Activated CD4-positive, alpha-beta memory T cell treated with anti-CD3 and anti-CD28 coated beads, Interleukin-2, amount 10 ng/mL, durations not matched to agents 7 days and 5 days (primary cell): ENCODE results near the gene USP47. TPM values are rescaled to one million over a fixed set of nuclear protein-coding genes. Genes with fewer than 3 reads are reported as not detected.
A peak's percentile ranks its signal among the peaks of the same experiment; 100 is the strongest.

Source experiments
- CTCF ChIA-PET: fragments of 350-600 bp; sonication (Branson Sonifier 250); formaldehyde crosslinking; loops from one replicate; lab custom pipeline; 2021; ENCODE audit warnings: antibody characterized with exemption, inconsistent platforms; lab: Charles Lee
- POLR2A ChIA-PET: fragments of 350-600 bp; sonication (Branson Sonifier 250); formaldehyde crosslinking; loops from one replicate; lab custom pipeline; 2021; ENCODE audit warnings: antibody characterized with exemption; lab: Charles Lee
- DNase-seq: peaks from one replicate; pipeline ENCODE4 v3.0.0-alpha.2; 2020
- H3K27ac Mint-ChIP-seq: one replicate; pipeline ENCODE4 v1.8.0; 2021; ENCODE audit warnings: mild to moderate bottlenecking, mixed read lengths
- H3K27me3 Mint-ChIP-seq: one replicate; pipeline ENCODE4 v1.8.0; 2021; ENCODE audit warnings: mixed read lengths
- H3K36me3 Mint-ChIP-seq: one replicate; pipeline ENCODE4 v1.8.0; 2021; ENCODE audit warnings: low read depth, mixed read lengths
- H3K4me1 Mint-ChIP-seq: one replicate; pipeline ENCODE4 v1.8.0; 2021; ENCODE audit warnings: mixed read lengths
- H3K4me3 Mint-ChIP-seq: one replicate; pipeline ENCODE4 v1.8.0; 2021; ENCODE audit warnings: mild to moderate bottlenecking, mixed read lengths
- H3K9me3 Mint-ChIP-seq: one replicate; pipeline ENCODE4 v1.8.0; 2021; ENCODE audit warnings: mixed read lengths
- total RNA-seq, 2 experiments: library from RNA; stranded (reverse); gene quantifications; one replicate each; pipeline ENCODE4 v1.2.3, GENCODE V29; 2021

The USP47 gene
- 10 to 100 TPM; 38.9 to 41.7 TPM for total RNA-seq

GRCh38 chr11:11841723-11842420 lies at the start of gene USP47:
TSS of gene USP47 (plus strand) at chr11:11841972. CDS start at chr11:11842186, 214 bp downstream.
- no peaks in the 10 kb centered on the region for H3K9me3 Mint-ChIP-seq
- DNase-seq, result peak; percentile 94
- no peaks in the 10 kb centered on the region for H3K36me3 Mint-ChIP-seq
- H3K4me3 Mint-ChIP-seq, result no peak within 1 kb of the TSS
- H3K27me3 Mint-ChIP-seq, result peaks cover 18% of the 10 kb centered on the region
- ChIA-PET POLR2A (interaction anchor here (0.7 to 4.7 kb wide), 15 partner anchors 10 to 1091 kb away, joined by 3 to 31 read pairs (median 3); partner anchors contain the start of genes CTR9 and EIF4G2), CTCF (interaction anchor here (0.5 to 4.5 kb wide), 10 partner anchors 8 to 441 kb away, joined by 3 to 26 read pairs (median 4); no protein-coding TSS in a partner anchor)
- H3K27ac Mint-ChIP-seq, result peak within 1 kb of the TSS; percentile 51
- peaks cover 7% of the 10 kb centered on the region for H3K4me1 Mint-ChIP-seq

DNA sequence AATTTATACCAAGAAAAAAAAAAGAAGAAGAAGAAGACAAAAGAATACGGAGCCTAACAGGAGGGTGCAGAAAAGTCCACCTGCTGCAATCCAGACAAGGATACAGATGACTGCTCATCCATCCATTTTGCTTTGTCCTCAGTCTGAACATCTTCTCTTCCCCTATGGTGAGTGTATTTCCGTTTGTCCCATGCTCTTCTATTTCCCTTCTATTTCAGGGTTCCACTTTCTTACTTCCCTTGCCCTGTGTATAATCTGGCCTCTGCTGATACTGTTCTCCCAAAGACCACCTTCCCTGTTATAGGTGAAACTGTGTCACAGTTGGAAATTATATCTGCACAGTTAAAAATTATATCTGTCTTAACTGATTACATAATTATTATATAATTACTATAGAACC lies 48.7 kb upstream of the USP47 start:
- no peak overlapping the region for H3K27ac Mint-ChIP-seq
- ChIA-PET POLR2A (no interaction called here), CTCF (interaction anchor here (0.6 kb wide), 1 partner anchor 306 kb away, joined by 3 read pairs; no protein-coding TSS in a partner anchor)
- no peaks in the 10 kb centered on the region for H3K9me3 Mint-ChIP-seq
- DNase-seq, result no peak
- no peak overlapping the region for H3K4me3 Mint-ChIP-seq
- no peaks in the 10 kb centered on the region for H3K36me3 Mint-ChIP-seq
- H3K4me1 Mint-ChIP-seq, result no peaks in the 10 kb centered on the region
- H3K27me3 Mint-ChIP-seq, result peaks cover 35% of the 10 kb centered on the region

DNA sequence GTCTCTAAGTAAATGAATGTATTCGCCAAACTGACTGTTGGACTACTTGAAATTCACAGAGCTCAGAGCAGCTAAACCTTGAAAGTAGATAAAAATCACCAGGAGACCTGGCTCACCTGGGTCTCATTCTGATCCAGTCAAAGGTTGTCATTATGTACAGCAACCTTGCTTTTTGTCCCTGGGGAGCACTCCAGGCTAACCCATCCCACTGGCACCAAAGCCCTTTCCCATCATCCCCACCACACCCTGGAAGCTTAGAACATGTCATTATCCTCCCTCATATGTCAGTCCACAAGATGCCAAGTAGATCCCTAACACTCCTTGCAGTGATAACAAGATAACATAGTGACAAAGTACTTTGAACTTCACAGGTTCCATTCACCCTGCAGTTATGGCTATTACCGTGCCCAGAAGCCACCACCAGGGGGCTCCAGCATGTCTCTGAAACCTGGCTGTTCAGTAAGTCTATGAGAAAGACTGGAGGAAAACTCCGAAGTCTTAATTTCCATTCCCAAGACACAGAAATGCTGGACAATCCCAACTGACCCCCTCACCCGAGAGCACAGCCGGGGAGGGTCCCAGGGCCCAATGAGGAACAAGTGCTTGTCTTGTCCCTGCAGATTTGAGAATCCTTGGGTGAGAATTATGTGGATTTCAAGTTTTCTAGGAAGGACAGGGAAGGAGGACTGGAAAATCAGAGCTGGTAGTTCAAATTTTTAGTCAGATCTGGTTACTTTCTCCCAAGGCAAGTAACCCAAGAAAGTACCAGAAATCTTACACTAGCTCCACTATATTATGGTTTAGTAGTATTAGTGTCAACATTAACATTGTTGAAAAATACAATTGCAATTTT lies 43.0 kb upstream of the USP47 start:
- Mint-ChIP-seq H3K27me3 (peaks cover 35% of the 10 kb centered on the region), H3K4me3 (no peak overlapping the region), H3K27ac (no peak overlapping the region), H3K9me3 (no peaks in the 10 kb centered on the region), H3K36me3 (no peaks in the 10 kb centered on the region), H3K4me1 (no peaks in the 10 kb centered on the region)
- ChIA-PET POLR2A (no interaction called here), CTCF (interaction anchor here (1.0 to 3.6 kb wide), 15 partner anchors 9 to 483 kb away, joined by 3 to 25 read pairs (median 4); partner anchors contain the start of gene USP47)
- peak; percentile 81 for DNase-seq

DNA sequence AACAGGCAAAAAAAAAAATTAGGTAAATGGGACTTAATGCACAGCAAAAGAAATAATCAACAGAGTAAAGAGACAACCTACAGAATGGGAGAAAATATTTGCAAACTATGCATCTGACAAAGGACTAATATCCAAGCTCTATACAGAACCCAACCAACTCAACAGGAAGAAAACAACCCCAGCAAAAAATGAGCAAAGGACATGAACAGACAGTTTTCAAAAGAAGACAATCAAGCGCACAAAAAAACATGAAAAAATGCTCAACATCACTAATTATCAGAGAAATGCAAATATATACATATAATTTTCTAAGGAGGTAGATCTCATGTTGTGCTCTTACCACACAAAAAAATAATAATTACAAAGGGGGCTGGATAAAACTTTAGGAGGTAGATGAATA lies 36.5 kb upstream of the USP47 start:
- peaks cover 2% of the 10 kb centered on the region for H3K4me1 Mint-ChIP-seq
- H3K27ac Mint-ChIP-seq, result no peak overlapping the region
- ChIA-PET POLR2A (no interaction called here), CTCF (interaction anchor here (0.7 to 1.2 kb wide), 3 partner anchors 18 to 548 kb away, joined by 3 to 4 read pairs (median 3); no protein-coding TSS in a partner anchor)
- peaks cover 22% of the 10 kb centered on the region for H3K27me3 Mint-ChIP-seq
- no peaks in the 10 kb centered on the region for H3K9me3 Mint-ChIP-seq
- no peak for DNase-seq
- no peaks in the 10 kb centered on the region for H3K36me3 Mint-ChIP-seq
- H3K4me3 Mint-ChIP-seq, result no peak overlapping the region

DNA sequence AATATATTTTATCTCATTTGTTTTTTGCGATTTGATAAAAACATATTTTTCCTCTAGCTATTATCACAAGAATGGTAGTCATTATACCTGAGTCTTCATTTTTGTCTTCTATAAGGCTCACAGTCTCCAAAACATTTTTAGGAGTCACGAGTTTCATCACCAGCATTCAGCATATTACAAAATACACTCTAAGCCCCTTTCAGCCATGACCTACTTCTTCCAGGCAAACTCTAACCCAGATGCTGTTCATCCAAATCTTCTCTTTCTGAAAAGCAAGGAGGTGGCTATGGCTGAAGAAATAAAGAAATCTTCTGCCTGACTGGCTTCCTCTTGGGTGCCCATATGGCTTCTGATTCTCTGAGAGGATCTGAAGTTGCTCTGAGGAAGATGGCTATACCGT lies 35.7 kb upstream of the USP47 start:
- POLR2A ChIA-PET, result no interaction called here
- no peaks in the 10 kb centered on the region for H3K36me3 Mint-ChIP-seq
- CTCF ChIA-PET, result interaction anchor here (1.2 kb wide), 1 partner anchor 19 kb away, joined by 3 read pairs; no protein-coding TSS in a partner anchor

GRCh38 chr11:11806586-11806985 lies 35.2 kb upstream of the USP47 start:
- DNase-seq, result no peak
- H3K36me3 Mint-ChIP-seq, result no peaks in the 10 kb centered on the region
- H3K9me3 Mint-ChIP-seq, result no peaks in the 10 kb centered on the region
- H3K4me3 Mint-ChIP-seq, result no peak overlapping the region
- H3K27me3 Mint-ChIP-seq, result peaks cover 22% of the 10 kb centered on the region
- H3K27ac Mint-ChIP-seq, result no peak overlapping the region
- ChIA-PET POLR2A (no interaction called here), CTCF (interaction anchor here (2.9 kb wide), 1 partner anchor 8 kb away, joined by 12 read pairs; no protein-coding TSS in a partner anchor)
- H3K4me1 Mint-ChIP-seq, result peaks cover 2% of the 10 kb centered on the region

More for the DNA sequence above, 35.7 kb upstream of the USP47 start:
- Mint-ChIP-seq H3K9me3 (no peaks in the 10 kb centered on the region), H3K27me3 (peaks cover 22% of the 10 kb centered on the region), H3K27ac (no peak overlapping the region), H3K4me3 (no peak overlapping the region), H3K4me1 (peaks cover 2% of the 10 kb centered on the region)
- no peak for DNase-seq

DNA sequence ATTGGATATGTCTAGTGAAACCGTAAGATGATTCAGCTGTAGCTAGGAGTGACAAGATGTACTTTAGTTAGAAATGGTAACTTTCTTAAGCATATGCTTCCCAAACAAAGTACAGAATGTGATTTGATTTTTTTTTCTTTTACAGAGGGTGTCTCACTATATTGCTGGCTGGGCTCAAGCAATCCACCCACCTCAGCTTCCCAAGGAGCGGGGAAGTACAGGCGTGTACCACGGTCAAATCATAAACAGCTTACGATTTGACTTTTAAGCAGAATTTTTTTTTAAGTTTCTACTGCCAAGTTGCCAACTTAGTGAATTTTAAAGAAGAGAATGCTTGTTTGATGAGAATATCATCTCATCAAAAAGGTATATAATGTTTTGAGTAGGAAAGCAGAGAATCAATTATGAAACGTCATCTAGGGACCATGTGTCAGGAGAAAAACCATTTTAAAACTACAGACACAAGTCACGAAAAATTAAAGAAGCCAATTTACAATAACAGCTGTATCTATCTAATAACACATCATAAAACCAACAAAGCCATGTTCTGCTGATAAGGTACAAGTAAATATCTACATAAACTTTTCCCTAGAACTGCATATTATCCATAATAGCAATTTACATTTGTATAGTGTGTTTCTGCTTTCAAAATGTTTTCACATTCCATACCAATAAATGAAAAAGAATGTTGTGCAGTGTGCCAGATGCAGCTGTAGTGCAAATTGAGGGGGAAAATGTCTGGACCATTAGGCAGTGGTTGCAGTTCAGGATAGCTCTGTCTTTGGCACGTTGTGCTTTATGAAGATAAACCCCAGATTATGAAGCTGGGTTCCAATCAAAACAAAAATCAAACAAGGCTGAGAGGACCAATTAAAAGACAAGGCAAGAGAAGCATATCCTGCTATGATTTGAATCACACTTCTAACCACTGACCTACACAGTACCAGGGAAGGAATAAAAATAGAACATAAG lies 33.7 kb upstream of the USP47 start:
- Mint-ChIP-seq H3K27me3 (peaks cover 18% of the 10 kb centered on the region), H3K27ac (no peak overlapping the region), H3K4me1 (peaks cover 2% of the 10 kb centered on the region), H3K36me3 (no peaks in the 10 kb centered on the region), H3K4me3 (no peak overlapping the region), H3K9me3 (no peaks in the 10 kb centered on the region)
- DNase-seq, result no peak
- ChIA-PET CTCF (interaction anchor here (1.5 to 2.9 kb wide), 2 partner anchors 10 to 159 kb away, joined by 3 to 12 read pairs; no protein-coding TSS in a partner anchor), POLR2A (no interaction called here)

DNA sequence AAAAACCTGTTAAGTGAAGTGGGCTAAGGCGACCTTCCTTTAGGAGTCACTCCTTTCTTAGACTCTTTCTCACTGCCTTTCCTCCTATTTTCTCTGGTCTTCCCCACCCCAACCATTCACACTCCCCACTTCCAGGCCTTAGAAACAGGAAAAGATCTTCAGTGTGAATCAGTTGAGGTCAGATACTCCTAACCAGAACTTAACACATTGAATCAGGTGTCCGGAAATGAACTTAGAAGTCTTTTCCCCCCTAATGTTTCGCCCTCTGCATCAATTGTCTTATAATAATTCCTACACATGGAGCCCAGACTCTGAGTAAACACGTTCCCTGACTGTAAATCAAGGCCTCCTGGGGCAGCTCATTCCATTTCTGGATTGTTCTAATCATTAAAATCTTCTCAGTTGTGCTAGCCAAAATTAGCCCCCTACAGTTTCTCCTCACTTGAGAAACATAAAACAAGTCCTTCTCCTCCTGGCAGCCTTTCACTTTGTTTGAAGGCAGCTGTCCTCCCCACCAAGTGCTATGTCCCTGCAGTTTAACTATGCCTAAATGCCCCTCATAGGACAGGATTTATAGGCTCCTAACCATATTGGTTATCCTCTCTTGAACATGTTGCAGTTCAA lies 32.7 kb upstream of the USP47 start:
- H3K4me3 Mint-ChIP-seq, result no peak overlapping the region
- ChIA-PET CTCF (interaction anchor here (2.9 kb wide), 1 partner anchor 11 kb away, joined by 12 read pairs; no protein-coding TSS in a partner anchor), POLR2A (no interaction called here)
- no peaks in the 10 kb centered on the region for H3K9me3 Mint-ChIP-seq
- H3K36me3 Mint-ChIP-seq, result no peaks in the 10 kb centered on the region
- peaks cover 16% of the 10 kb centered on the region for H3K27me3 Mint-ChIP-seq
- peaks cover 2% of the 10 kb centered on the region for H3K4me1 Mint-ChIP-seq
- no peak overlapping the region for H3K27ac Mint-ChIP-seq
- DNase-seq, result no peak

- H3K4me1 Mint-ChIP-seq, result peaks cover 2% of the 10 kb centered on the region
- H3K9me3 Mint-ChIP-seq, result no peaks in the 10 kb centered on the region
- H3K36me3 Mint-ChIP-seq, result no peaks in the 10 kb centered on the region
- peaks cover 10% of the 10 kb centered on the region for H3K27me3 Mint-ChIP-seq
- H3K27ac Mint-ChIP-seq, result no peak overlapping the region
- no peak for DNase-seq
- H3K4me3 Mint-ChIP-seq, result no peak overlapping the region
- POLR2A ChIA-PET, result no interaction called here
- CTCF ChIA-PET, result no interaction called here
Measured at GRCh38 chr11:11810764-11811726, 30.7 kb upstream of the USP47 start.

DNA sequence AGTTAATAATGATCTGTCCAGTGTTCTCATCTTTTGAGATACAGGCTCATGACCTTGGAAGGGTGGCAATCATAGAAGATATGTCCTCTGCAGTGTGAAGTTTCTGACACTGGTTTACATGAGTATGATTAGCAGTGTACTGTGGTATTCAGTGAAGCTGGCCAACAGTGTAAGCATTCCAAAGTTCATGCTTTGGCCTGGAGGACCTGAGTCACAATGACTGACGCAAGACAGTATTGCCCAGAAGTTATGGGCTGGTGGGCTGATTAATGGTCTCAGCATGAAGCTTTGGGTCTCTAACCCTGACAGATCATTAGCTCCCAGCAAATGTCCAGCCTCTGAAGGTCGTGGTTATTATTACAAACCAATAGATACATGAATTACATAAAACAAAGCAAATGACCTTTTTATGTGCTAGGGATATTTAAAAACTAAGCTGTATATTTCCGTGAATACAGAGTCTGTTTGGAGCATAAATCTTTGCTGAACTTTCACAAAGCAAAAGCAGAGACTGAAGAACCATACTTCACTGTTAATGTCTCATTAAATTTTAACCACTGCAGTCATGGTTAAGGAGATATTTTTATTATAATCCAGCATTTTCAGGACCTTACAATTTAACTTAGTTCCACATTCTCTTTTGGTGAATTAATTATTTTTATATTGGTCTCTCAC lies 28.3 kb upstream of the USP47 start:
- no peak for DNase-seq
- Mint-ChIP-seq H3K27ac (no peak overlapping the region), H3K27me3 (peaks cover 13% of the 10 kb centered on the region), H3K36me3 (no peaks in the 10 kb centered on the region), H3K9me3 (no peaks in the 10 kb centered on the region), H3K4me3 (no peak overlapping the region), H3K4me1 (peaks cover 2% of the 10 kb centered on the region)
- ChIA-PET POLR2A (no interaction called here), CTCF (no interaction called here)
